HG02852 (cell line): ENCODE data around the gene ABHD1.
"Not testable (repeated sequence)": the region's sequence is repeated elsewhere in the genome, so short reads cannot be mapped to it uniquely, and the experiment has no call there.

Source experiments
- ATAC-seq: cut with Tn5 transposase; IDR thresholded peaks from one replicate; pipeline ENCODE4 v1.9.1; 2021; ENCODE audit warnings: mild to moderate bottlenecking, moderate library complexity; ENCODE audit not compliant: unreplicated experiment

Gene ABHD1

GRCh38 chr2:27109083-27109482 is 14.5 kb upstream of the ABHD1 start:
- no peak for ATAC-seq

DNA sequence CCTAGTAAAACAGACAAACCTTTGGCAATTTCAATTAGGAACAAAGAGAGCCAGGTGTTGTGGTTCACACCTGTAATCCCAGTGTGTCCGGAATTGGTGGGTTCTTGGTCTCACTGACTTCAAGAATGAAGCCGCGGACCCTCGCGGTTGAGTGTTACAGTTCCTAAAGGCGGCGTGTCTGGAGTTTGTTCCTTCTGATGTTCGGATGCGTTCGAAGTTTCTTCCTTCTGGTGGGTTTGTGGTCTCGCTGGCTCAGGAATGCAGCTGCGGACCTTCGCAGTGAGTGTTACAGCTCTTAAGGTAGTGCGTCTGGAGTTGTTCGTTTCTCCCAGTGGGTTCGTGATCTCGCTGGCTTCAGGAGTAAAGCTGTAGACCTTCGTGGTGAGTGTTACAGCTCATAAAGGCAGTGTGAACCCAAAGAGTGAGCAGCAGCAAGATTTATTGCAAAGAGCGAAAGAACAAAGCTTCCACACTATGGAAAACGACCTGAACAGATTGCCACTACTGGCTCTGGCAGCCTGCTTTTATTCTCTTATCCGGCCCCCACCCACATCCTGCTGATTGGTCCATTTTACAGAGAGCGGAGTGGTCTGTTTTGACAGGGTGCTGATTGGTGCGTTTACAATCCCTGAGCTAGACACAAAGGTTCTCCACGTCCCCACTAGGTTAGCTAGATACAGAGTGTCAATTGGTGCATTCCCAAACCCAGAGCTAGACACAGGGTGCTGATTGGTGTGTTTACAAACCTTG is 12.8 kb upstream of the ABHD1 start:
- not testable (repeated sequence) for ATAC-seq

DNA sequence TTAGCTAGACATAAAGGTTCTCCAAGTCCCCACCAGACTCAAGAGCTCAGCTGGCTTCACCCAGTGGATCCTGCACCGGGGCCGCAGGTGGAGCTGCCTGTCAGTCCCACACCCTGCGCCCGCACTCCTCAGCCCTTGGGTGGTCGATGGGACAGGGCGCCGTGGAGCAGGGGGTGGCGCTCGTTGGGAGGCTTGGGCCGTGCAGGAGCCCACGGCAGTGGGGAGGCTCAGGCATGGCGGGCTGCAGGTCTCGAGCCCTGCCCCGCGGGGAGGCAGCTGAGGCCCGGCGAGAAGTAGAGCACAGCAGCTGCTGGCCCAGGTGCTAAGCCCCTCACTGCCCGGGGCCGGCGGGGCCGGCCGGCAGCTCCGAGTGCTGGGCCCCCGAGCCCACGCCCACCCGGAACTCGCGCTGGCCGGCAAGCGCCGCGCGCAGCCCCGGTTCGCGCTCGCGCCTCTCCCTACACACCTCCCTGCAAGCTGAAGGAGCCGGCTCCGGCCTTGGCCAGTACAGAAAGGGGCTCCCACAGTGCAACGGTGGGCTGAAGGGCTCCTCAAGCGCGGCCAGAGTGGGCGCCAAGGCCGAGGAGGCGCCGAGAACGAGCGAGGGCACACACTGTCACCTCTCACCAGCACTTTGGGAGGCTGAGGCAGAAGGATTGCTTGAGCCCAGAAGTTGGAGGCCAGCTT is 12.1 kb upstream of the ABHD1 start:
- not testable (repeated sequence) for ATAC-seq

DNA sequence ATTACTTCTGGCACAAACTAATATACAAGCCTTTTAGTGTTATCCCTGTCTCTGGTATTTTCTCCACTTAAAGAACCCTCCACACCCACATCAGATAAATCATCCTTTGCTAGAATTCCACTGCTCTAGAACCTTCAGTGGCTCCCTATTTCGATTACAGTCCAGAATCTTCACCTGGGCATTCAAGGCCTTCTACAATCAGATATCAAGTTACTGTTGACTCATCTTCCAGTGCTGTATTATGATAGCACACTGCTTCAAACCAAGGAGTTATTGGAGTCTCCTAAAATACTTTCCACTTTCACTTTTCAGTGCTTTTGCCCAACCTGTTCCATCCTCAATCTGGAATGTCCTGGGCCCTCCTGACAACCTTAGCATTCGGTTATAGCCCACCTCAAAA is 8.1 kb upstream of the ABHD1 start:
- no peak for ATAC-seq

DNA sequence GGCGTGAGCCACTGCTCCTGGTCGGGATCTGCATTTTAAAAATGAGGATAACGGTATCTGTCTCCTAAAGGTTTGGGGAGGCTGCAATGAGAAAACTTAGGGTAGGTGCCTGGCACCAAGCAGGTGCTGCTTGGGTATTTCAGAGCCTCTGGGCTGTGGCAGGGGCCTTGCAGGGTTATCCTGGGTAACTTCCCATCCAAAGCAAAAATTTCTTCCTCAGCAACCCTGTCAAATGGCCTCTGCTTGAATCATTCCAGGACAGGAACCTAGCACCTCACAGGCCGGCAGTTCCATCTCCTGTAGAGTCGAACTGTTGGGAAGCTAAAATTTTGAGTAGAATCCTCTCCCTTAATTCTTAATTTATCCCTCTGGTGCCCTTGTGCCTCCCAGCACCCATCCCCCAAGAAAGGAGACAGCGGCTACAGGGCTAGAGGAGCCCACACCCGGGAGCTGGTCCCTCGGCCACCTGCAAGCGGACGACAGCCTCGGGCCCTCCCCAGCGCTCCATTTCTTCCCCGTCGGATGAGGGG is 5.6 kb upstream of the ABHD1 start:
- no peak for ATAC-seq

DNA sequence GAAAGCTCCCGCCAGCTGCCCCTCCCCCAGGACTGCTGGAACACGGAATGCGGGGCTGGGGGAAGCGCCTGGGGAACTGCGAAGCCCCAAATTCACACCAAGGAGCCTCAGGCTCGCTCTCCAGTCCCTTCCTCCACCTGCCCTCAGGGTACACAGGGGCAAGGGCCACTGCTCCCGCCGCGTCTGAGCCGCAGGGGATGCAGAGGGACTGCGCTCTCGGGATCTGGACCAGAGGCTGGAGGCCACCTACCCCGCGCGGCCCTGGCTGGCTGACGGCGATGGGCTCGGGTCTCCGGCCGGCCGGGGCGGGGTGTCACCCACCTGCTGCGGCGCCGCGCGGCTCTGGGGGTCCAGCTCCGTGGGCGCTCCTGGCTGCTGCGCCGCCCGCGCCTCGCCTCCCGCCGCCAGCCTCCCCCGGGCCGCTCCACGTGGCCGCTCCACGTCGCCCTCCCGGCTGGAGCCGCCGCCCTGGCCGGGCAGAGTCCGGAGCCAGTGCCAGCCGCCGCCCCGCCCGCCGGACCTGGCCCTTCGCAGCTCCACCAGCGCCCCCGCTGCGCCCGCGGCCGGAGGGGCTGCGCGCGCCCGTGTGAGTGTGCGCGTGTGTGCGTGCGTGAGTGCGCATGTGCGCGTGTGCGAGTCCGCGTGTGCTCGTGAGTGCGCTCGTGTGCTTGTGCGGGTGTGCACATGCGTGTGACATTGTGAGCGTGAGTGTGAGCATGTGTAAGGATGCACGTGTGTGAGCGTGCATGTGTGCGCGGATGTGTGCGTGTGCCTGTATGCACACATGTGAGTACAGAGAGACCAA is 4.9 kb upstream of the ABHD1 start, which contains the start of gene CGREF1:
TSS of gene CGREF1 (minus strand) at position 604 of the 805 bp plus-strand sequence. CDS start 14,762 bp downstream, outside the sequence.
- ATAC-seq: no peak

DNA sequence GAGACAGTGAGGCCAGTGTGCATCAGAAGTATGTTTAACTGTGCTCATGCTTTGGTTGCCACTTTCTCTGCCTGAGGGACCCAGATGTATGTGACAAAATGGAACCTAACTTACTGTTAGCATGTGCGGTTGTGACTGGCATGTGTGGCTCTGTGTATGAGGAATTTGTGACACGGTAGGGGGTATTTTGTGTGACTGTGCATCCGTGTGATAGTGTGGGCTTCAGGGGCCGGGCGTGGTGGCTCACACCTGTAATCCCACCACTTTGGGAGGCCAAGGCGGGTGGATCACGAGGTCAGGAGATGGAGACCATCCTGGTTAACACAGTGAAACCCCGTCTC is 4.3 kb upstream of the ABHD1 start:
- not testable (repeated sequence) for ATAC-seq

GRCh38 chr2:27121906-27122305 is 1.7 kb upstream of the ABHD1 start:
- ATAC-seq: no peak

DNA sequence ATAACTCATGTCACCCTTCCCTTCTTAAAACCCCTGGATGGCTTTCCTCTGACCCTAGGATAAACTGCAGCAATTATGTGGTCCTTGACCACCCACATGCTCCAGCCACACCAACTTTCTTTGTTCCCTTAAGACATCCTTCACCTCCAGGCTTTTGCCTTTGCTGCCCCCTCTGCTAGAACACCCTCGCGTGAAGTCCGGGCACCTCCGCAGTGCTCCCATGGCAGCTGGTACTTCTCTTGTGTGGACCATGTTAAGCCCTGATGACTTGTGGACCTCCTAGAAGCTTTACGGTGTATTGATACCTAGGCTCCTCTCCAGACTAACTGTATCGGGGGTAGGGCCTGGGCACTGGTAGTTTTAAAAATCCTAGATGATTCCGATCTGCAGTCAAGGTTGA is 824 bp upstream of the ABHD1 start:
- no peak for ATAC-seq

DNA sequence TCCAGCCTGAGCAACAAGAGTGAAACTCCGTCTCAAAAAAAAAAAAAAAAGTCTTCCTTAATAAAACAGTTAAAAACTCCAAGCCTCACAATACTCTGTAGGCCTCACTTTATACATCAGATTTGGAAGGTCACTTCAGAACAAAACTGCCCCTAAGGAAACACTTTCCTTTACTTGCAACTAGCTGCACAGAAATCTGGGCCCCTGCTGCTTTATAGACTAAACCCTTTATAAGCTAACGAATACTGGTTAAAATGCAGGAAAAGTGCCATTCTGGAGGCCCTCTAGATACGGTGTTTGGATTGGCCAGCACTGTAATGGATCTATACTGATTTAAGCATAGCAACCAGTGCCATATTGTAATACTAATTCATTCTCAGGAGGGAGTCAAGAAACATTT is 1.5 kb downstream of the ABHD1 start:
- ATAC-seq: no peak

GRCh38 chr2:27126252-27126710 is 2.7 kb downstream of the ABHD1 start:
- ATAC-seq: no peak

GRCh38 chr2:27127883-27128667 is 4.5 kb downstream of the ABHD1 start:
- ATAC-seq: no peak

GRCh38 chr2:27128668-27129571 is 5.3 kb downstream of the ABHD1 start:
- no peak for ATAC-seq

DNA sequence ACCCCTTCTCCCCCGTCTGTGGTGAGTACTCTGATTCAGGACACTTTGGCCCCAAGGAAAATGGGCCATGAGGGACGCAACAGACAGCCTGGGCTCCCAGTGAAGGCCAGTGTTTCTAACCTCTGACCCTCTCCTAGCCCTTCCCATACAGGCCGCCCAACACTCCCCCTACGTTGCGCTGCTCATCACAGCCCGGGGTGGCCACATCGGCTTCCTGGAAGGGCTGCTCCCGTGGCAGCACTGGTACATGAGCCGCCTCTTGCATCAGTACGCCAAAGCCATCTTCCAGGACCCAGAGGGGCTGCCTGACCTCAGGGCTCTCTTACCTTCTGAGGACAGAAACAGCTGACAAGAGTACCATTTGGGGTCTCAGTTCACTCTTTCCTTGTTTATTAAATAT is 6.8 kb downstream of the ABHD1 start:
- ATAC-seq: no peak

DNA sequence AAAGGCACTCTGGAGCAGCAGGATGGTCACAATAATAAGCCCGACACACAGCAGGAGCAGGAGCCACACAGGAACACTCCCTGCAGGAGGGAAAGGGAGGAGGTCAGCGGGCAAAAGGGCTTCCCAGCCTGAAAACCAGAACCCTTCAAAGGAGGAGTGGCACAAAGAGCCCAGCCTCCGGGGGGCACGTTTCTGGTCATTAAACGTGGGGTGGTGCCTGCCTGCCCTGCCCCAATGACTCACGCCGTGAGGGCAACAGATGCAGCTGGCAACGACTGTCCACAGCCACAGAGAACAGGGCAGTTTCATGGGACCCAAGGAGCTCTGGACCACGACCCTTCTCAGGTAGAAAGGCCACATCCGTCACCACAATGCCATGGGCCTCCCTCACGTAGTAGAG is 7.8 kb downstream of the ABHD1 start:
- ATAC-seq: no peak

- ATAC-seq: no peak
These were observed 9.7 kb downstream of the ABHD1 start for GRCh38 chr2:27133195-27133875.

- peak; percentile 91 for ATAC-seq
These were observed 10.5 kb downstream of the ABHD1 start, which contains the start of gene PREB for GRCh38 chr2:27133905-27134780. Gene PREB (minus strand): TSS chr2:27134636. CDS start chr2:27134421, 215 bp downstream.
